HepG2 (cell line): ENCODE results near the gene BNIP1. TPM values are rescaled to one million over a fixed set of nuclear protein-coding genes. Genes with fewer than 3 reads are reported as not detected.
A peak's percentile ranks its signal among the peaks of the same experiment; 100 is the strongest.

Source experiments
- AGO1 ChIP-seq: fragments of 200-400 bp; formaldehyde crosslinking; IDR thresholded peaks from 2 replicates; pipeline ENCODE4 v1.6.1; 2017; ENCODE audit warnings: mild to moderate bottlenecking, low read depth, low read length, moderate library complexity; ENCODE audit not compliant: poor library complexity, severe bottlenecking
- ATF7-NPFF ChIP-seq: sonication (generic); formaldehyde crosslinking; IDR thresholded peaks from 2 replicates; pipeline ENCODE4 v1.8.1; 2023; ENCODE audit warnings: mild to moderate bottlenecking, low read depth, missing genetic modification reagents, moderate library complexity
- CBX2 ChIP-seq, 2 experiments: fragments of 200-600 bp in 1 of 2; sonication (generic); formaldehyde crosslinking in 1 of 2; IDR thresholded peaks; 2 replicates each; pipeline versions ENCODE4 v1.7.0 to v1.8.1; 2018 to 2022; ENCODE audit warnings: low read depth in 2 of 2, low read length in 1 of 2, mild to moderate bottlenecking in 1 of 2, missing genetic modification reagents in 1 of 2
- ERF ChIP-seq: IDR thresholded peaks from 2 replicates; pipeline ENCODE4 v1.6.1; 2018; ENCODE audit warnings: missing biosample characterization, missing genetic modification reagents
- FOXK2 ChIP-seq: fragments of 450-650 bp; IDR thresholded peaks from 2 replicates; pipeline ENCODE4 v1.6.1; 2016
- GPN1 ChIP-seq: sonication (generic); formaldehyde crosslinking; IDR thresholded peaks from 2 replicates; pipeline ENCODE4 v1.5.1; 2020; ENCODE audit warnings: missing genetic modification reagents, borderline replicate concordance
- LRRFIP1 ChIP-seq: sonication (generic); formaldehyde crosslinking; conservative IDR thresholded peaks from 2 replicates; pipeline ENCODE4 v1.4.0; 2020; ENCODE audit warnings: missing genetic modification reagents
- NFYC ChIP-seq: IDR thresholded peaks from 2 replicates; pipeline ENCODE4 v1.6.1; 2016; ENCODE audit warnings: missing genetic modification reagents, missing compliant biosample characterization
- PRMT3 ChIP-seq: sonication (generic); formaldehyde crosslinking; IDR thresholded peaks from 2 replicates; pipeline ENCODE4 v1.8.1; 2022; ENCODE audit warnings: low read depth, mild to moderate bottlenecking, moderate library complexity, missing genetic modification reagents, borderline replicate concordance
- RBM39 ChIP-seq: fragments of 200-400 bp; formaldehyde crosslinking; IDR thresholded peaks from one replicate; pipeline ENCODE4 v1.6.1; 2018; ENCODE audit warnings: antibody characterized with exemption, mild to moderate bottlenecking, low read depth, low read length; ENCODE audit not compliant: poor library complexity, severe bottlenecking
- RFXANK ChIP-seq: IDR thresholded peaks from 2 replicates; pipeline ENCODE4 v1.6.1; 2016
- SATB2 ChIP-seq: sonication (generic); formaldehyde crosslinking; IDR thresholded peaks from 2 replicates; pipeline ENCODE4 v1.5.0; 2020; ENCODE audit warnings: missing genetic modification reagents
- SOX5 ChIP-seq: IDR thresholded peaks from 2 replicates; pipeline ENCODE4 v1.6.1; 2016; ENCODE audit warnings: borderline replicate concordance
- SP1 ChIP-seq, 2 experiments: fragments of 450-650 bp in 1 of 2; sonication (generic) in 1 of 2; formaldehyde crosslinking in 1 of 2; IDR thresholded peaks; 2 replicates each; pipeline versions ENCODE4 v1.4.0 to v1.6.1; 2016 to 2020; ENCODE audit warnings: missing genetic modification reagents in 1 of 2
- ZBTB49 ChIP-seq: sonication (generic); formaldehyde crosslinking; IDR thresholded peaks from 2 replicates; pipeline ENCODE4 v1.4.0; 2020; ENCODE audit warnings: missing genetic modification reagents, borderline replicate concordance
- ZBTB7B ChIP-seq: sonication (generic); formaldehyde crosslinking; IDR thresholded peaks from 2 replicates; pipeline ENCODE4 v1.4.0; 2020; ENCODE audit warnings: missing genetic modification reagents
- ZFX ChIP-seq: sonication (generic); formaldehyde crosslinking; IDR thresholded peaks from 2 replicates; pipeline ENCODE4 v1.4.0; 2020; ENCODE audit warnings: mild to moderate bottlenecking, low read depth, missing genetic modification reagents, moderate library complexity
- ZNF280B ChIP-seq: sonication (generic); formaldehyde crosslinking; IDR thresholded peaks from 2 replicates; pipeline ENCODE4 v1.5.0; 2020; ENCODE audit warnings: missing genetic modification reagents, mild to moderate bottlenecking, borderline replicate concordance
- ZNF567 ChIP-seq: sonication (generic); formaldehyde crosslinking; IDR thresholded peaks from 2 replicates; pipeline ENCODE4 v1.8.1; 2023; ENCODE audit warnings: mild to moderate bottlenecking, missing genetic modification reagents, borderline replicate concordance
- ZNF607 ChIP-seq: sonication (generic); formaldehyde crosslinking; IDR thresholded peaks from 2 replicates; pipeline ENCODE4 v1.5.1; 2020; ENCODE audit warnings: missing genetic modification reagents, mild to moderate bottlenecking, borderline replicate concordance
- ZSCAN21 ChIP-seq: sonication (generic); formaldehyde crosslinking; IDR thresholded peaks from 2 replicates; pipeline ENCODE4 v1.8.0; 2022; ENCODE audit warnings: mild to moderate bottlenecking, missing genetic modification reagents, moderate library complexity, borderline replicate concordance
- polyA plus RNA-seq, 8 experiments: library from polyadenylated mRNA; depleted of rRNA in 3 of 8; stranded (reverse) in 7 of 8; unstranded in 1 of 8; fragments of >200 nt; fragmentation: Illumina TruSeq in 4 of 8; extraction: Trizol in 4 of 8; gene quantifications; 2 replicates each; pipeline versions ENCODE4 v1.2.1 to v1.2.3, GENCODE V29; 2011 to 2016; ENCODE audit warnings: low read depth in 4 of 8, missing spikeins in 1 of 8, mixed read lengths in 1 of 8; ENCODE audit not compliant: insufficient read depth in 1 of 8
- total RNA-seq, 5 experiments: library from RNA; depleted of rRNA; stranded (reverse); fragments of >200 nt; fragmentation: Illumina TruSeq; extraction: Trizol; gene quantifications; 2 replicates each; pipeline ENCODE4 v1.2.3, GENCODE V29; 2016; ENCODE audit warnings: low read depth in 1 of 5

The BNIP1 gene
- total and polyA plus RNA-seq, 2 of the 13 experiments (the other 11 are each of a cell fraction or from before 2014, with no cell fraction given), result 13.2 to 16.9 TPM

- TF ChIP-seq GPN1, result no peak
- peak; percentile 60; the same call in 1 of the 2 replicates for TF ChIP-seq SOX5 (CRISPR knock-in tag)
- no peak; the same call in 1 of the 2 replicates for TF ChIP-seq ZNF280B (CRISPR knock-in tag)
- 0 out of 2 replicates have a peak, but pooled peaks have one; percentile 12 for TF ChIP-seq NFYC (CRISPR knock-in tag)
- TF ChIP-seq CBX2 (IDR thresholded peaks at IDR 0.05; ENCODE audit: low read depth, low read length), result no peak
- 0 out of 2 replicates have a peak, but pooled peaks have one; percentile 36 for TF ChIP-seq CBX2 (CRISPR knock-in tag; IDR thresholded peaks at IDR 0.05; ENCODE audit: low read depth)
- TF ChIP-seq ZBTB7B (CRISPR knock-in tag), result peak; percentile 93
- 0 out of 2 replicates have a peak, but pooled peaks have one; percentile 16 for TF ChIP-seq LRRFIP1 (CRISPR knock-in tag)
- TF ChIP-seq PRMT3 (CRISPR knock-in tag), result no peak
- peak; percentile 55 for TF ChIP-seq ZNF567
- TF ChIP-seq RFXANK, result peak; percentile 74; the same call in 1 of the 2 replicates
- TF ChIP-seq SP1 (IDR thresholded peaks at IDR 0.05), result no peak
- TF ChIP-seq SP1 (CRISPR knock-in tag; IDR thresholded peaks at IDR 0.05), result peak; percentile 92
- no peak for TF ChIP-seq RBM39
- TF ChIP-seq AGO1, result peak; percentile 27
- no peak; the same call in 1 of the 2 replicates for TF ChIP-seq ZFX (CRISPR knock-in tag)
- TF ChIP-seq ZSCAN21 (CRISPR knock-in tag), result no peak; the same call in 1 of the 2 replicates
- TF ChIP-seq ATF7-NPFF, result peak; percentile 19; the same call in 1 of the 2 replicates
- TF ChIP-seq ERF (CRISPR knock-in tag), result peak; percentile 82
- no peak for TF ChIP-seq FOXK2
- peak; percentile 23; the same call in 1 of the 2 replicates for TF ChIP-seq ZBTB49 (CRISPR knock-in tag)
- no peak for TF ChIP-seq SATB2
- 0 out of 2 replicates have a peak, but pooled peaks have one; percentile 31 for TF ChIP-seq ZNF607 (CRISPR knock-in tag)
These were observed at the start of gene BNIP1 (continued) for GRCh38 chr5:173144200-173145176.
